ENCODE data around the gene HORMAD2.

DNA sequence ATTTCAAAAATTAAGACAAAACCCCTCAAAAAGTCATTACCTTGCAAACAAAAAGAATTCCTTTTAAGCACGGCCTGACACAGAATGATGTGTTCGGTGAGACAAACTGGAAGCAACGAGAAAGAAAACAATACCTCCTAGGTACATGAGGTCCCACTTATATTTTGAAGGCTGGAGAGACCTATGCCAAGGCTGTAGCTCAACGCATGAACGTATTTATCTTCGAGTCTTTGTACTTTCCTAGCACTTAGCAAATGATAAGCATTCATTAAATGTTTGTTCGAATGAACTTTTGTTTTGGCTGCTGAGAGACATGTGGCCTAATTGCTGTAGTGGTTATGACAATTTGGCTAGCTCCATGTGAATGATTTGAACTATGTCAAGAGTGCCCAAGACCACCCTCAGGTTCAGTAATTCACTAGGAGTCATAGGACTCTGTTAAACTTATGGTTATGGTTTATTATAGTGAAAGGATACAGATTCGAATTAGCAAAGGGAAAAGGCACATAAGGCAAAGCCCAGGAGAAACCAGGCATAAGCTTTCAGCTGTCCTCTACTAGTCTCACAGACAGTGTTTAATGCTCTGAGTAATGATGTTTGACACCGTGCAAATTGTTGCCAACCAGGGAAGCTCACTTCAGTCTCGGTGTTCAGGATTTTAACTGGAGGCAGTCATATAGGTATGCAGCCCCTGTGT is 26.0 kb upstream of the HORMAD2 start:
- TF ChIP-seq, protein P1, sequence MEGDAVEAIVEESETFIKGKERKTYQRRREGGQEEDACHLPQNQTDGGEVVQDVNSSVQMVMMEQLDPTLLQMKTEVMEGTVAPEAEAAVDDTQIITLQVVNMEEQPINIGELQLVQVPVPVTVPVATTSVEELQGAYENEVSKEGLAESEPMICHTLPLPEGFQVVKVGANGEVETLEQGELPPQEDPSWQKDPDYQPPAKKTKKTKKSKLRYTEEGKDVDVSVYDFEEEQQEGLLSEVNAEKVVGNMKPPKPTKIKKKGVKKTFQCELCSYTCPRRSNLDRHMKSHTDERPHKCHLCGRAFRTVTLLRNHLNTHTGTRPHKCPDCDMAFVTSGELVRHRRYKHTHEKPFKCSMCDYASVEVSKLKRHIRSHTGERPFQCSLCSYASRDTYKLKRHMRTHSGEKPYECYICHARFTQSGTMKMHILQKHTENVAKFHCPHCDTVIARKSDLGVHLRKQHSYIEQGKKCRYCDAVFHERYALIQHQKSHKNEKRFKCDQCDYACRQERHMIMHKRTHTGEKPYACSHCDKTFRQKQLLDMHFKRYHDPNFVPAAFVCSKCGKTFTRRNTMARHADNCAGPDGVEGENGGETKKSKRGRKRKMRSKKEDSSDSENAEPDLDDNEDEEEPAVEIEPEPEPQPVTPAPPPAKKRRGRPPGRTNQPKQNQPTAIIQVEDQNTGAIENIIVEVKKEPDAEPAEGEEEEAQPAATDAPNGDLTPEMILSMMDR (IDR thresholded peaks at IDR 0.05), result no peak
- TF ChIP-seq POLR2AphosphoS5 (IDR thresholded peaks at IDR 0.05) (no peak), POLR2A (IDR thresholded peaks at IDR 0.05) (no peak)
